ENCODE results near the gene FGF4. TPM values are rescaled to one million over a fixed set of nuclear protein-coding genes. Genes with fewer than 3 reads are reported as not detected.

FGF4 gene
- total and polyA plus RNA-seq, 2 donors (not counting 3 experiments of a cell fraction or from before 2014, with no cell fraction given) = not detected

GRCh38 chr11:69799582-69799981 is 24.4 kb upstream of the FGF4 start:
- intact Hi-C loops (cut with micrococcal nuclease) (no loop called here), dilution Hi-C loops (cut with MboI; ENCODE audit: extremely low pct_ligation_motif_present, low sequenced_read_pairs) (no loop called here)
- H4K20me1 ChIP-seq (replicated peaks; ENCODE audit: control insufficient read depth, extremely low read depth, insufficient read depth, low read length) = no peaks in the 10 kb centered on the region
- no peaks in the 10 kb centered on the region for H3K9me1 ChIP-seq (replicated peaks; ENCODE audit: control insufficient read depth, extremely low read depth, insufficient read depth, low read length)
- H3K9me3 ChIP-seq (replicated peaks; ENCODE audit: control insufficient read depth, insufficient read depth, low read length) = no peaks in the 10 kb centered on the region
- H3K27me3 ChIP-seq (ENCODE audit: control insufficient read depth in 2 of 2, insufficient read depth in 2 of 2, low read length in 2 of 2) = no peaks in the 10 kb centered on the region
- TF ChIP-seq JUN (IDR thresholded peaks at IDR 0.05; ENCODE audit: borderline replicate concordance, insufficient read depth, insufficient read length, low read depth) = no peak
- no peak for TF ChIP-seq GATA2 (IDR thresholded peaks at IDR 0.05; ENCODE audit: insufficient read depth, insufficient read length, low read depth, low read length)
- TF ChIP-seq MYC (IDR thresholded peaks at IDR 0.05; ENCODE audit: low read depth, low read length) = no peak
- no peak for TF ChIP-seq CTCF (IDR thresholded peaks at IDR 0.05; ENCODE audit: extremely low read depth in 1 of 2, insufficient read depth in 1 of 2, low read depth in 1 of 2, low read length in 2 of 2)
- TF ChIP-seq FOS (IDR thresholded peaks at IDR 0.05; ENCODE audit: borderline replicate concordance, insufficient read depth, low read length) = no peak
- no peak for TF ChIP-seq MAX (IDR thresholded peaks at IDR 0.05; ENCODE audit: insufficient read depth, insufficient read length)
- TF ChIP-seq POLR2A (IDR thresholded peaks at IDR 0.05; ENCODE audit: low read depth, low read length) = no peak
- H3K79me2 ChIP-seq (ENCODE audit: control insufficient read depth, insufficient read depth, low read length) = no peaks in the 10 kb centered on the region
- H2AFZ ChIP-seq (ENCODE audit: low read depth, low read length) = no peak overlapping the region
- H3K36me3 ChIP-seq (ENCODE audit: control insufficient read depth in 2 of 2, extremely low read depth in 1 of 2, insufficient read depth in 2 of 2, low read length in 2 of 2) = no peaks in the 10 kb centered on the region
- CTCF ChIA-PET = interaction anchor here (1.0 to 1.2 kb wide), 3 partner anchors 10 to 397 kb away, joined by 3 read pairs; no protein-coding TSS in a partner anchor
- DNase-seq (ENCODE audit: low read depth, low spot score) (peak; percentile 18), FAIRE-seq (peak; percentile 62)
- POLR2A ChIA-PET = no interaction called here
- H3K4me2 ChIP-seq (ENCODE audit: insufficient read depth, low read length) = no peak overlapping the region
- H3K9ac ChIP-seq (replicated peaks; ENCODE audit: extremely low read depth, insufficient read depth, low read length) = no peak overlapping the region
- BruUV-seq (replicated peaks) = no TSS peak
- H3K4me3 ChIP-seq (replicated peaks in 1 of 3; ENCODE audit: insufficient read depth in 1 of 3, low read depth in 1 of 3, low read length in 3 of 3) = no peak overlapping the region
- H3K27ac ChIP-seq (ENCODE audit: insufficient read depth, low read depth, low read length) = no peak overlapping the region
- no peaks in the 10 kb centered on the region for H3K4me1 ChIP-seq (ENCODE audit: control insufficient read depth, extremely low read depth, insufficient read depth, low read length)

All from endothelial cell of umbilical vein (primary cell).